ENCODE measurements around the gene GNAS. TPM values are rescaled to one million over a fixed set of nuclear protein-coding genes. Genes with fewer than 3 reads are reported as not detected.
"Not testable (repeated sequence)": the region's sequence is repeated elsewhere in the genome, so short reads cannot be mapped to it uniquely, and the experiment has no call there.

GNAS gene
- polyA plus RNA-seq, 1 donor: 3,555 TPM

GRCh38 chr20:58828136-58828535 is 24.4 kb upstream of the GNAS start:
- DNase-seq (ENCODE audit: low read depth): no peak

- not testable (repeated sequence) for DNase-seq (ENCODE audit: low read depth)
Measured at GRCh38 chr20:58828804-58829203, 23.7 kb upstream of the GNAS start.

GRCh38 chr20:58829531-58829941 is 23.0 kb upstream of the GNAS start:
- no peak for DNase-seq (ENCODE audit: low read depth)

GRCh38 chr20:58832457-58832856 is 20.1 kb upstream of the GNAS start:
- DNase-seq (ENCODE audit: low read depth): no peak

GRCh38 chr20:58833921-58834320 is 18.6 kb upstream of the GNAS start:
- no peak for DNase-seq (ENCODE audit: low read depth)

- no peak for DNase-seq (ENCODE audit: low read depth)
Measured at GRCh38 chr20:58835231-58835630, 17.3 kb upstream of the GNAS start.

- no peak for DNase-seq (ENCODE audit: low read depth)
Measured at GRCh38 chr20:58836616-58837204, 15.8 kb upstream of the GNAS start.

- no peak for DNase-seq (ENCODE audit: low read depth)
Measured at GRCh38 chr20:58837717-58838116, 14.8 kb upstream of the GNAS start.

- no peak for DNase-seq (ENCODE audit: low read depth)
Measured at GRCh38 chr20:58838174-58838573, 14.3 kb upstream of the GNAS start.

GRCh38 chr20:58839474-58839874 is 13.0 kb upstream of the GNAS start:
- peak; percentile 16 for DNase-seq (ENCODE audit: low read depth)

GRCh38 chr20:58839991-58840747 is 12.3 kb upstream of the GNAS start:
- no peak for DNase-seq (ENCODE audit: low read depth)

GRCh38 chr20:58840816-58841538 is 11.5 kb upstream of the GNAS start:
- DNase-seq (ENCODE audit: low read depth): no peak

- DNase-seq (ENCODE audit: low read depth): no peak
Measured at GRCh38 chr20:58841539-58842264, 10.8 kb upstream of the GNAS start.

GRCh38 chr20:58842276-58842675 is 10.2 kb upstream of the GNAS start:
- no peak for DNase-seq (ENCODE audit: low read depth)

GRCh38 chr20:58843128-58843556 is 9.4 kb upstream of the GNAS start:
- DNase-seq (ENCODE audit: low read depth): no peak

- no peak for DNase-seq (ENCODE audit: low read depth)
Measured at GRCh38 chr20:58845706-58846105, 6.8 kb upstream of the GNAS start.

GRCh38 chr20:58847463-58847862 is 5.1 kb upstream of the GNAS start:
- DNase-seq (ENCODE audit: low read depth): no peak

GRCh38 chr20:58850693-58851174 is 1.8 kb upstream of the GNAS start, which contains the start of gene GNAS-AS1:
Gene GNAS-AS1, minus strand, starts transcription at chr20:58850902.
- peak; percentile 24 for DNase-seq (ENCODE audit: low read depth)

GRCh38 chr20:58851221-58851968 is 1.1 kb upstream of the GNAS start:
- DNase-seq (ENCODE audit: low read depth): no peak

GRCh38 chr20:58851969-58852458 is 502 bp upstream of the GNAS start:
- no peak for DNase-seq (ENCODE audit: low read depth)

GRCh38 chr20:58853466-58853865 is 950 bp downstream of the GNAS start:
- no peak for DNase-seq (ENCODE audit: low read depth)
